GM18909 (cell line): ENCODE measurements around the gene TENM3.
A peak's percentile ranks its signal among the peaks of the same experiment; 100 is the strongest.

Experiments used
- ATAC-seq: cut with Tn5 transposase; IDR thresholded peaks from one replicate; pipeline ENCODE4 v1.9.1; 2021; ENCODE audit warnings: mild to moderate bottlenecking; ENCODE audit not compliant: unreplicated experiment, poor library complexity

Gene TENM3

GRCh38 chr4:182429896-182430295 lies 186.7 kb downstream of the TENM3 start:
- no peak for ATAC-seq

- no peak for ATAC-seq
Measured at GRCh38 chr4:182432819-182433218, 189.6 kb downstream of the TENM3 start.

- no peak for ATAC-seq
Measured at GRCh38 chr4:182434720-182435119, 191.5 kb downstream of the TENM3 start.

- no peak for ATAC-seq
Measured at GRCh38 chr4:182435401-182435800, 192.2 kb downstream of the TENM3 start.

GRCh38 chr4:182443070-182443469 lies 199.9 kb downstream of the TENM3 start:
- no peak for ATAC-seq

GRCh38 chr4:182447767-182448280 lies 204.6 kb downstream of the TENM3 start:
- ATAC-seq, result no peak

GRCh38 chr4:182448281-182449151 lies 205.3 kb downstream of the TENM3 start:
- ATAC-seq, result peak; percentile 93

GRCh38 chr4:182449186-182449929 lies 206.2 kb downstream of the TENM3 start:
- ATAC-seq, result no peak

GRCh38 chr4:182449930-182450439 lies 206.8 kb downstream of the TENM3 start:
- no peak for ATAC-seq

- ATAC-seq, result no peak
Measured at GRCh38 chr4:182451441-182451840, 208.2 kb downstream of the TENM3 start.

- no peak for ATAC-seq
Measured at GRCh38 chr4:182453830-182454229, 210.6 kb downstream of the TENM3 start.

GRCh38 chr4:182454440-182455013 lies 211.3 kb downstream of the TENM3 start:
- ATAC-seq, result no peak

GRCh38 chr4:182465114-182465513 lies 221.9 kb downstream of the TENM3 start:
- ATAC-seq, result no peak

- ATAC-seq, result no peak
Measured at GRCh38 chr4:182465979-182466378, 222.8 kb downstream of the TENM3 start.

- ATAC-seq, result no peak
Measured at GRCh38 chr4:182470215-182470614, 227.0 kb downstream of the TENM3 start.

- ATAC-seq, result no peak
Measured at GRCh38 chr4:182475539-182475938, 232.3 kb downstream of the TENM3 start.

- ATAC-seq, result no peak
Measured at GRCh38 chr4:182478475-182478874, 235.3 kb downstream of the TENM3 start.

GRCh38 chr4:182483685-182484084 lies 240.5 kb downstream of the TENM3 start:
- ATAC-seq, result no peak

- ATAC-seq, result no peak
Measured at GRCh38 chr4:182486881-182487280, 243.7 kb downstream of the TENM3 start.

- no peak for ATAC-seq
Measured at GRCh38 chr4:182488896-182489295, 245.7 kb downstream of the TENM3 start.

GRCh38 chr4:182489607-182490006 lies 246.4 kb downstream of the TENM3 start:
- no peak for ATAC-seq
